Measurements from ENCODE around the gene C12orf60.

C12orf60 gene

DNA sequence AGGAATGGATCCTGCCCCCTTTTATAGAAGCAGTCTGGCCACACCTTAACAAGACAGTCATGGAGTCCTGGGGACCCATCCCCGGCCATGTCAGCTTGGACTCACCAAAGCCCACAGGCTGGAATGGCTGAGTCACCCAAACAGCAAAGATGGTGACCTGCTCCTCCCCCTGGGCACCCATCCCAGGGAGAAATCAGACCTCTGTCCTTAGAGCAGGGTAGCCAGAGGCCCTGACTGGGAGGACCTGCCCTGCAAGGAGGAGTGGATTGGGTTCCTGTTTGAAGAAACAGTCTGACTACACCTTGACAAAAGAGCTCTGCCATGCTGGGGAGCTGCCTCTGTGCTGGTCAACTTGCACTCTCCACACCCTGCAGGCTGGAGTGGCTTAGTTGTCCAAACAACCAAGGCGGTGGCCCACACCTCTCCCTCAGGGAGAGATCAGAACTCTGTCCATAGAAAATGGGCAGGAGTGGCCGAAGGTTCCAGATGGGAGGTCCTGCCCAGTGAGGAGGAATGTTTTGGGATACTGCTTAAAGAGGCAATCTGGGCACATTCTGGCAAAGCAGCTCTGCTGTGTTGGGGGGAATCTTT lies 65.5 kb downstream of the C12orf60 start:
- in situ Hi-C loops (cut with HindIII; ENCODE audit: low sequenced_read_pairs): no loop called here

DNA sequence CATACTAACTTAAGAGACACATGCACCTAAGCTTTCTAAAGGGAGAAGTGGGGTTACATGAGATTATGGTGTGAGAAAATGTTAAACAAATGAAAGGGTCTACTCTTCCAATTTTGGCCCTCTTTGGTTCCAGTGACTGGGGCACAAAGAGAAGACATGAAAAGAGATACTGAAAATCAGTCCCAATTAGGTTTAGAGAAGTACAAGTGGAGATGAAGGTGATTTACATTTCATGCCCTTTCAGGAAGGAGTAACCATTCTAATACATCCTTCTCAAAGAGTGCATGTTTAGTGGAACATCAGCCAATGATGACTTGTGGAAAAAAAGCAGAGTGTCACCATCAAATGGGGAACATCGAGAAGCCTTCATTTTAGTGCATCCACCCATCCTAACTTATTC lies 67.8 kb downstream of the C12orf60 start:
- in situ Hi-C loops (cut with HindIII; ENCODE audit: low sequenced_read_pairs): no loop called here

DNA sequence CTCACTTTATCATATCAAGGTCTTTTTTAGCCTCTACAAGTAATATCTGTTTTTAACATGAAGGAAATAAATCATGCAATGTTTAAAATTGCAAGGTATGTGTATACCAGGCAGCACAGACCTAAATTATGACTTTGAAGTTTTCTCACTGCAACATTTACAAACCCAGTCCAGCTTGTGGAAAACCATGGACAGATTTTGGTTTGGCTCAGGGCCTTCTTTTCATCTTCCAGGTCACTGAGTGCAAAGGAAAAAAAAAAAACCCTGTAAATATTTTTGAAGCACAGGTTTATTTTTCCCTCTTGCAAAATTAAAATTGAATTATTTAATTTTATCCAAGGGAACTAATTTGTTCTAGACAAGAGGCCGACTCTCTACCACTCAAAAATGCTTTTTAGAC lies 68.4 kb downstream of the C12orf60 start:
- in situ Hi-C loops (cut with HindIII; ENCODE audit: low sequenced_read_pairs): no loop called here

DNA sequence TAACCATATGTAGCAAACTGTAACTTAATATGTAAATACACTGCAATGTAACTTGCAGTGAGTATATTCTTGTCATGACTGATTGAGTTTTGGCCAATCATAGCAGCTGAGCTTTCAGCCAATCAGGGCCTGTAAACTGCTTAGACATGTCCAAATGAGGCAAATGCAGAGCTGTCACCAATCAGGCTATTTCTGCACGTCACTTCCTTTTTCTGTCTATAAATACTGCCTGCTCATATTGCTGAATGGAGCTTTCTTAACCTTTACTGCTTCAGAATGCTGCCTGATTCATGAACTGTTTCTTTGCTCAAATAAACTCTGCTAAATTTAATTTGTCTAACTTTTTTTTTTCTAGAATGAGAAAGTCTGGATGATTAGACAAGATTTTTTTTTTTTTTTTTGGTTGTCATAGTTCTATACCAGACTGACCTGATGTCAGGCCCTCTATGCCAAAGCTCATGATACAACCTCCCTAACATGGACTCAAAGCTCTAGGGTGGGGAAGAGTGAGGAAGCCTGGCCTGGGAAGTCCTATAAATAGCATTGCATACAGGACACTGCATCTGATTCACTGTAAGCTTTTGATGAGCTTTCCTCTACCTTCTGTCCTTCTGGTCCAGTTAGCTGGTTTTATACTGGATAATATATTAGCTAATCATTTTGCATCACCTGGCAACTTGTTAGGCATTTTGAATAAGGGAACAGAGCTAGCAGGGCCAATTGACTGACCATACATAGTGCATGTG lies 70.1 kb downstream of the C12orf60 start:
- in situ Hi-C loops (cut with HindIII; ENCODE audit: low sequenced_read_pairs): no loop called here

All from endothelial cell of hepatic sinusoid (primary cell).